ENCODE measurements around the gene SPOP.

Gene SPOP

GRCh38 chr17:49616601-49617131 is 61.2 kb downstream of the SPOP start:
- in situ Hi-C loops (cut with HindIII; ENCODE audit: low pct_unique_long_range_greater_than_20kb, low sequenced_read_pairs), result no loop called here
- no peak for TF ChIP-seq JUND (IDR thresholded peaks at IDR 0.05; ENCODE audit: low read depth)
- peak in 1 of 2 experiments; percentile 76 for DNase-seq (ENCODE audit: low read depth in 1 of 2, low spot score in 1 of 2)

DNA sequence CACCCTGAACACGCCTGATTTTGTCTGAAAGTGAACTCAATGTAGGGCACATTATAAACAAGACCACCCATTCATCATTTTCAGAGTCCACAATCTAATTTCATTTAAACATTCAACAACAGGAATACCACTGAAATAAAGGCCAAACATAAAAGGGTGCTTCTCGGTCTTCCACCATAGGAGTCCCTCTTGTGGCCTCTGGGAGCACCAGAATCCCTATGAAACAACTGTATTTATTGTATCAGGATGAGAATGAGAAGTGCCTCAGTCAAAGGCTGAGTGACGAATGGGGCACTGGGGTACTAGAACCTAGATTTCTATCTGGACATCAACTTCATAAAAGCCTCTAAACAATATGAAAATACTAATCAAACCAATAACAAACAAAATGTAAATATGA is 61.8 kb downstream of the SPOP start:
- peak in 1 of 2 experiments; percentile 49 for DNase-seq (ENCODE audit: low read depth in 1 of 2, low spot score in 1 of 2)
- in situ Hi-C loops (cut with HindIII; ENCODE audit: low pct_unique_long_range_greater_than_20kb, low sequenced_read_pairs), result no loop called here
- TF ChIP-seq JUND (IDR thresholded peaks at IDR 0.05; ENCODE audit: low read depth), result no peak

DNA sequence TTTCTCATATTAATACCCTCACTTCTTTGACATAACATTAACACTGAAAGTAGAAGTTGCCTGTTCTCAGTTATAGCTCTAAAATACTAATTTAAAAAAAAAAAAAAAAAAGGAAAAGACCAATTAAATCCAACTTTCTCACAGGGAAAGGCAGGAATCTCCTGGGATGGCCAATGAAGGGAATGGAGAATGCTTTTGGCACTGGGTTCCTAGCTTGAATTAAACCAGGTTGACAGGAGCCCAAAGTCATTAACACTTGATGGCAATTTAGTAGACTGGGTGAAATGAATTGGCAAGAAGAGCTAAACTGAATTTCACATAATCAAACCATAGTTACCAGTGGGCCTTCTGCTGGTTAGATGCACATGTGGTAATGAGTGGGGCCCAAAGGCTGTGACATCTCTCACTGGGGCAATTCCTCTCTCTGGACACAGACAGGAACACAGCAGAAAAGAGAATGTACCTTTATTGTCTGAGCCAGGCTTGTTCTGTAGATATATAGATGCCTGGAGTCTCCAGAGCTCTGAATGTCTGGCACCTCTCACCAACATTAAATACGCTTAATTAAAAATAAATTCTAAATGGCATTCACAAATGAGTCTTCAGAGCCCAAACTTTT is 64.6 kb downstream of the SPOP start:
- in situ Hi-C loops (cut with HindIII; ENCODE audit: low pct_unique_long_range_greater_than_20kb, low sequenced_read_pairs), result no loop called here
- no peak for TF ChIP-seq JUND (IDR thresholded peaks at IDR 0.05; ENCODE audit: low read depth)
- no peak for DNase-seq (ENCODE audit: low read depth in 1 of 2, low spot score in 1 of 2)

DNA sequence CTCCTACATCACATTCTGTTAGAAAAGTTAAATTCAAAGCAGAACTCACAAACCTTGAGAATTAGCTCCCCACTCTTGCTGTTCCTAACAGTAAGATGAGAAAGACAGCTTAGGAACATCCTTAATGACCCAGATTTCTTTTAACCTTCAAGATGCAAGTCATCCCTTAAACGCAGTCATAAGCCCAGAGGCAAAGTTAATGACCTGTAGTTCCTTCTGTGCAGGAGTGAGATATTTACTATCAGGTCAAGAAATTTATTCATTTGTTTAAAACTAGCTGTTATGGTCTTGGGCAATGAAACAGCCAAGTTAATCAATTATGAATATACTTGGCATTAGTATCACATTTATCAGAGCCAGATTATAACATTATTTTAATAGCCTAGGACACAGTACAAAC is 65.2 kb downstream of the SPOP start:
- in situ Hi-C loops (cut with HindIII; ENCODE audit: low pct_unique_long_range_greater_than_20kb, low sequenced_read_pairs), result no loop called here
- no peak for TF ChIP-seq JUND (IDR thresholded peaks at IDR 0.05; ENCODE audit: low read depth)

DNA sequence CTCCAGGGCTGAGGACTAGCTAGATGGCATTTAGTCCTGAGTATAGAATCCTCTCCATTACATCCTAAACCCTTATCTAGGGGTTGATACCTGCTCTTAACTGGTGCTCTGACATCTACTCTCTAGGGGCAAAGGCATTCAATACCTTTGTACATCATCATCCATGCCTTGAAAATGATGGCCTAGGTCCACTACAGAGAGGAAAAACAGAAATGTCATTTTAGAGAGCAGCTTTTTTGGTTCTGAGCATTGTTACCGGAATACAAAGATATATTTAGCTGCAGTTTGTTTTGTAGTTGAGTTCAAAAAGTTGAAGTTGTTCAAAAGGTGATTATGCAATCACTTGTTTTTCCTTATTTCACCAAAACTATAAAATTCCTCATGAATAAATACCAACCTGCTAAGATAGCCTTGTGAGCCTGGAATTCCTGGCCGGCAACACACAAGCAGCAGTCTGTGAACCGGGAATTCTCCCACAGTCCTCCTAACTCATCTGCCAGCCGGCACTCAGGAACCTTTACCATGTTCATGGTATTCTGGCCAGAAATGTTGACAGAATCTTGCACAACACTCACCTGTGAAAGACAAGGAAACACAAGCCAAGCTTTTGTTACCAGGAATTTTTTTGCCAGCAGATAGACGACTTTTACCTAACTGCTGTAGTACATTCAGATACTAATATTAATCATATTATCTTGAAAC is 66.9 kb downstream of the SPOP start:
- in situ Hi-C loops (cut with HindIII; ENCODE audit: low pct_unique_long_range_greater_than_20kb, low sequenced_read_pairs), result no loop called here
- no peak for DNase-seq (ENCODE audit: low read depth in 1 of 2, low spot score in 1 of 2)
- TF ChIP-seq JUND (IDR thresholded peaks at IDR 0.05; ENCODE audit: low read depth), result no peak

More for the DNA sequence above, 65.2 kb downstream of the SPOP start:
- no peak for DNase-seq (ENCODE audit: low read depth in 1 of 2, low spot score in 1 of 2)

- TF ChIP-seq JUND (IDR thresholded peaks at IDR 0.05; ENCODE audit: low read depth), result peak; percentile 44; the same call in 1 of the 2 replicates
- in situ Hi-C loops (cut with HindIII; ENCODE audit: low pct_unique_long_range_greater_than_20kb, low sequenced_read_pairs), result no loop called here
- DNase-seq (ENCODE audit: low read depth in 1 of 2, low spot score in 1 of 2), result peak in 1 of 2 experiments; percentile 64
Measured at GRCh38 chr17:49604314-49604869, 73.5 kb downstream of the SPOP start.

DNA sequence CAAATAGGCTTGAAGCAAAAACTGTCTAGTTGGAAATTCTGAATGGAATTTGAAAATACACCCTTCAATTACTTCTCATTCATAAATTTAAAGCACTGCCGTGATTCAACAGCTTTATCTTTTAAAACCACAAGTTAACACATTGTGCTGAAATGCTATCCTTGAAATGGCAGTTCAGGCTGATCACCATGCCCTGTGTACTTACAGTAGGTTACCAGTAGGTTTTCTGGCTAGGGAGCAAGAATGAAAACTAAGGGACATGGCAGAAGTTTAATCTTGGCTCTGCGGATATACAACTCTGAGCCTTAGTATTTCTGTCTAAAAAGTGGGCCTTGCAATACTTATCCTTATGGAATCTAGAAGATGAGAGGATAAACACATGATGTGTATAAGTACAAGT is 74.2 kb downstream of the SPOP start:
- in situ Hi-C loops (cut with HindIII; ENCODE audit: low pct_unique_long_range_greater_than_20kb, low sequenced_read_pairs), result no loop called here
- no peak for TF ChIP-seq JUND (IDR thresholded peaks at IDR 0.05; ENCODE audit: low read depth)
- DNase-seq (ENCODE audit: low read depth in 1 of 2, low spot score in 1 of 2), result peak in 1 of 2 experiments; percentile 25

DNA sequence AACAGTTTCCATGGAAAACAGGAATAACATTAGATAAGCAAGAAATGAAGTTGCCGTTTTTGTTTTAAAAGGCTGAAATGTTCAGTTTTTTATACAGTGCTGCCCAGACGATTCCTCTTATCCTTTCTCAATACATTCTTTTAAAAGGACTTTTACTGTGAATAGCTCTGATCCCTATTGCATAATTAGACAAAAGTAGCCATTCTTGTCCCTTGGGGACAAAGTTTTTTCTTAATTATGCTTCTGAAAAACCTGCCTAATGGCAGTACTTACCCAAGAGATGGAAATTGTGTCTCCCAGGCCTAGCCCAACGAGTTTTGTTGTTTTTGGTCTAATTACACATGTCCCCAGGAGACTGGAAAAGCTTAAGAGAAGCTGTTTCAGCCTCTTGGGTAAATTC is 74.7 kb downstream of the SPOP start:
- no peak for DNase-seq (ENCODE audit: low read depth in 1 of 2, low spot score in 1 of 2)
- in situ Hi-C loops (cut with HindIII; ENCODE audit: low pct_unique_long_range_greater_than_20kb, low sequenced_read_pairs), result no loop called here

DNA sequence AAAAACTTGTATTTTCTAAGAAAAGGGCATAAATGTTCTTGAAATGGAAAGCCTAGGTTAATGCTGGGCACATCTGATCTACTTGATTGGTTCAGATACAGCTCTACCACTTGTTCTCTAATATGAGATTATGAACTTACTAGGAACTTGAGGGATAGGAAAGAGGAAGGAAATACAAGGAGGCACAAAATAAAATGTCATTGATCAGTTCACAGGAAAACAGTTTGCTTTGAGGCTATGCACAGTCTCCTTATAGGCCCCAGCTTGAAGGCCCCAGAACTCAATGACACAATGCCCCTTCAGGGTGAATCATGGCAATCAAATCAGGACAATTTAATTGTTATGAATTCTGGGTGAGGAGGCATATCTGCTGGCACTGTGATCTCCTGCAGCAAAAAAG is 75.1 kb downstream of the SPOP start:
- in situ Hi-C loops (cut with HindIII; ENCODE audit: low pct_unique_long_range_greater_than_20kb, low sequenced_read_pairs), result no loop called here
- no peak for TF ChIP-seq JUND (IDR thresholded peaks at IDR 0.05; ENCODE audit: low read depth)
- DNase-seq (ENCODE audit: low read depth in 1 of 2, low spot score in 1 of 2), result no peak

More for the DNA sequence above, 74.7 kb downstream of the SPOP start:
- TF ChIP-seq JUND (IDR thresholded peaks at IDR 0.05; ENCODE audit: low read depth), result no peak

DNA sequence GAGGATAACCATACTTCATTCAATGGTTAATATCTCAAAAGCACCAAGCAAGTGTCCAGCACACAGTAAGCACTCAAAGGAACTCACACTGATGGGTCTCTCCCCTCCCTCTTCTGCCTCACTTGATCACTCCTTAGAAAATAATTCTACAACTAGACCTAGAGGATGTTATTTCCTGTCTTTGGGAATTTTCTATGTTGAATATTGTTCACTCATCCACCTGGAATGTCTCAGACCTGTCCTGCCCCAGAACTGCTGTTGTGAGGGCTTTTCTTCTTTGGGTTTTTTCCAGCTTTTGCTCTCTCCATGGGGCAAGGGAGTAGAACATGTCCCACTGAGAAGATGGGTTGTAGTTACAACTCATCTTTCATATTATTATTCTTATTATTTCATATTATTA is 76.9 kb downstream of the SPOP start:
- TF ChIP-seq JUND (IDR thresholded peaks at IDR 0.05; ENCODE audit: low read depth), result no peak
- in situ Hi-C loops (cut with HindIII; ENCODE audit: low pct_unique_long_range_greater_than_20kb, low sequenced_read_pairs), result no loop called here
- no peak for DNase-seq (ENCODE audit: low read depth in 1 of 2, low spot score in 1 of 2)

DNA sequence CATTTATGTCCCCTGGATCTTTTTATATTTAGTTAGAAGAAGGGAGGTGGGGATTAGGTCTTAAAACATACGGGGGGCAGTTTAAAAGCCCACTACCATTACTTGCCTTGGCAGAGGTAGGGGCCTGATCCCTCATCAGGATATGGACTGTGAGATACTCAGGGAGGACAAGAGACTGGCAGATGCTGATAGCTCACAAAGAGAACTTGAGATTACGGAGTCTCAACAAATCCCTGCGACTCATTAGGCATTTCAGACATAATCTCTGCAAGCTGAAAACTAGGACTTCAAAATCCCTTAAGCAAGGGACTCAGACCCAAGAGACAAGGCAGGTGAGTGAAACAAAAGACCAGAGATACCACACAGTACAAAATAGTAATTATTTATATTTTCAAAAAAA is 79.0 kb downstream of the SPOP start:
- no peak for DNase-seq (ENCODE audit: low read depth in 1 of 2, low spot score in 1 of 2)
- in situ Hi-C loops (cut with HindIII; ENCODE audit: low pct_unique_long_range_greater_than_20kb, low sequenced_read_pairs), result no loop called here
- TF ChIP-seq JUND (IDR thresholded peaks at IDR 0.05; ENCODE audit: low read depth), result no peak

DNA sequence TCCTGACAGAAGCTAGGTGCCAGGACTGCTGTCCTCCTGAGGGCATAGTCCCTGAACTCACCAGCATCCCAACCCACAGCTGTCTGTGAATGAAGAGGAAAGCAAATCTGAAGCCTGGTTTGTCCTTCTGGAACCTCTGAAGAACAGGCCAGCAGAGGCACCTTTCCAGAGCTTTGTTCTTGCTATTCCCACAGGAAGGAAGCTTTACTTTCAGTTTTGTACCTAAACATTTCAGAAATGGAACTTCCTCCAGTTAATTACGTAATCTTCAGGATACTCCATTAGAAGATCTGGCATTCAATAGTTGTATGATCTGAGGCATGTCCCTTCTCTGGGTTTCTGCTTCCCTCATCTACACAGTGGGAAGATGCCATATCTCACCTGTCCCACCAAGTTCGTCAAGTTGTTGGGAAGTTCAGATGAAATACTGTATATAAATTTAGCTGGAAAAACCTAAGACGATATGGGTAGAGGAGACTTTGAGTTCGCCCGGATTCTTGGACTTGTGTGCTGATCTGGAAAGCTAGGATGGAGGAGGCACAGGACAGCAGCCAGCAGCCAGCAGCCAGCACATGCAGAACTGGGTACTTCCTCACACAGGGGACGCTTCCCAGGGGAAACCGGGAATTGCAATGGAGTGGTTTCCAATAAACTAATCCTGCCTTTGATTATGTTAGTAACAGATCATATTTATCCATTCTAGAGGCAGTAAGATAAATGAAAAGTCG is 79.8 kb downstream of the SPOP start:
- DNase-seq (ENCODE audit: low read depth in 1 of 2, low spot score in 1 of 2), result no peak
- in situ Hi-C loops (cut with HindIII; ENCODE audit: low pct_unique_long_range_greater_than_20kb, low sequenced_read_pairs), result no loop called here
- no peak for TF ChIP-seq JUND (IDR thresholded peaks at IDR 0.05; ENCODE audit: low read depth)

Measured in T47D (cell line).